K562 (cell line): ENCODE measurements around the gene NRF1. TPM values are rescaled to one million over a fixed set of nuclear protein-coding genes. Genes with fewer than 3 reads are reported as not detected.

Source experiments
- EP300 ChIP-seq: IDR thresholded peaks from 2 replicates; pipeline ENCODE4 v1.6.1; 2012; ENCODE audit warnings: low read length, improper control_type of control experiment
- FOSL1 ChIP-seq: fragments of 200-800 bp; sonication (Bioruptor generic); conservative IDR thresholded peaks from 2 replicates; pipeline ENCODE4 v1.6.1; 2016; ENCODE audit warnings: missing genetic modification characterization, missing compliant biosample characterization
- RBM25 ChIP-seq: fragments of 200-400 bp; formaldehyde crosslinking; IDR thresholded peaks from 2 replicates; pipeline ENCODE4 v1.6.1; 2018; ENCODE audit warnings: low read length, low read depth, moderate library complexity; ENCODE audit not compliant: severe bottlenecking
- SMARCC2 ChIP-seq: fragments of 450-650 bp; IDR thresholded peaks from 2 replicates; pipeline ENCODE4 v1.6.1; 2017; ENCODE audit warnings: antibody characterized with exemption, moderate library complexity, mild to moderate bottlenecking, low read depth
- SUPT5H ChIP-seq: fragments of 450-650 bp; IDR thresholded peaks from 2 replicates; pipeline ENCODE4 v1.6.1; 2016
- TCF7L2 ChIP-seq: fragments of 150-350 bp; IDR thresholded peaks from 2 replicates; pipeline ENCODE4 v1.6.1; 2016; ENCODE audit warnings: low read depth, mild to moderate bottlenecking, low read length, moderate library complexity
- ZNF583 ChIP-seq: fragments of 250-450 bp; sonication (Bioruptor Pico); IDR thresholded peaks from 2 replicates; pipeline ENCODE4 v1.4.0; 2020
- ZNF740 ChIP-seq, 3 experiments: fragments of 200-800 bp in 1 of 3; sonication (Bioruptor generic) in 1 of 3; sonication (generic) in 1 of 3; formaldehyde crosslinking in 1 of 3; IDR thresholded peaks; 2 replicates each; pipeline versions ENCODE4 v1.6.1 to v1.8.0; 2016 to 2022; ENCODE audit warnings: mild to moderate bottlenecking in 2 of 3, missing compliant biosample characterization in 2 of 3, missing genetic modification characterization in 2 of 3, missing genetic modification reagents in 1 of 3
- polyA plus RNA-seq, 8 experiments: library from polyadenylated mRNA; depleted of rRNA in 4 of 8; stranded (reverse) in 5 of 8; unstranded in 3 of 8; fragments of >200 nt; fragmentation: Nextera tagmentation in 2 of 8; fragmentation: Illumina TruSeq in 1 of 8; extraction: Ambion mirVana in 2 of 8; extraction: Trizol in 1 of 8; gene quantifications; 2 replicates each; pipeline versions ENCODE4 v1.2.1 to v1.2.3, GENCODE V29; 2011 to 2014; ENCODE audit warnings: inconsistent platforms in 1 of 8, missing spikeins in 1 of 8
- total RNA-seq, 7 experiments: library from RNA; depleted of rRNA in 6 of 7; stranded (reverse); fragments of >200 nt in 6 of 7; fragmentation: Illumina TruSeq in 2 of 7; extraction: Trizol in 2 of 7; gene quantifications; 2 replicates each; pipeline versions ENCODE4 v1.2.1 to v1.2.3, GENCODE V29; 2011 to 2021; ENCODE audit warnings: low replicate concordance in 1 of 7
- TF ChIP-seq, protein P1 (sequence below), 2 experiments: fragments of 450-650 bp in 1 of 2; sonication (generic) in 1 of 2; formaldehyde crosslinking in 1 of 2; IDR thresholded peaks in 1 of 2; conservative IDR thresholded peaks in 1 of 2; 2 replicates each; pipeline versions ENCODE4 v1.6.1 to v1.8.1; 2016 to 2023; ENCODE audit warnings: mild to moderate bottlenecking in 2 of 2, moderate library complexity in 2 of 2, inconsistent platforms in 1 of 2, missing genetic modification reagents in 1 of 2
- TF ChIP-seq, protein P2 (sequence below), 2 experiments: fragments of 250-450 bp in 1 of 2; fragments of 450-650 bp in 1 of 2; sonication (Bioruptor Pico) in 1 of 2; IDR thresholded peaks; 2 replicates each; pipeline versions ENCODE4 v1.6.1 to v1.8.0; 2016 to 2021; ENCODE audit warnings: mild to moderate bottlenecking in 2 of 2, moderate library complexity in 2 of 2, missing compliant biosample characterization in 1 of 2, missing genetic modification characterization in 1 of 2

Gene NRF1
- total and polyA plus RNA-seq, 9 of the 15 experiments (the other 6 are each of a cell fraction or from before 2014, with no cell fraction given) = 8.6 to 28.8 (median 20.3) TPM

- TF ChIP-seq TCF7L2 (no peak), RBM25 (no peak), ZNF740 (CRISPR knock-in tag; IDR thresholded peaks at IDR 0.05) (0 out of 2 replicates have a peak, but pooled peaks have one; percentile 43), ZNF740 (tag; IDR thresholded peaks at IDR 0.05) (no peak), EP300 (peak; percentile 6; the same call in 1 of the 2 replicates), SMARCC2 (no peak), SUPT5H (peak; percentile 67), ZNF583 (CRISPR knock-in tag) (no peak), FOSL1 (tag) (peak; percentile 92)
- TF ChIP-seq, protein P1, sequence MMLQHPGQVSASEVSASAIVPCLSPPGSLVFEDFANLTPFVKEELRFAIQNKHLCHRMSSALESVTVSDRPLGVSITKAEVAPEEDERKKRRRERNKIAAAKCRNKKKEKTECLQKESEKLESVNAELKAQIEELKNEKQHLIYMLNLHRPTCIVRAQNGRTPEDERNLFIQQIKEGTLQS (IDR thresholded peaks at IDR 0.05) = peak; percentile 61
- TF ChIP-seq, protein P1 (CRISPR knock-in tag; conservative IDR thresholded peaks at IDR 0.05) = no peak
- TF ChIP-seq, protein P2, sequence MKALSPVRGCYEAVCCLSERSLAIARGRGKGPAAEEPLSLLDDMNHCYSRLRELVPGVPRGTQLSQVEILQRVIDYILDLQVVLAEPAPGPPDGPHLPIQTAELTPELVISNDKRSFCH (CRISPR knock-in tag; IDR thresholded peaks at IDR 0.05) = no peak
- TF ChIP-seq, protein P2 (tag; IDR thresholded peaks at IDR 0.05) = peak; percentile 75
Measured at GRCh38 chr7:129780257-129780973, 168.9 kb downstream of the NRF1 start (continued).
